A172 (cell line): ENCODE data around the gene FRMD4A. TPM values are rescaled to one million over a fixed set of nuclear protein-coding genes. Genes with fewer than 3 reads are reported as not detected.
A peak's percentile ranks its signal among the peaks of the same experiment; 100 is the strongest.
"Not testable (repeated sequence)": the region's sequence is repeated elsewhere in the genome, so short reads cannot be mapped to it uniquely, and the experiment has no call there.

Experiments used
- DNase-seq: peaks from one replicate; pipeline ENCODE4 v3.0.0-alpha.2; 2015; ENCODE audit warnings: low spot score
- total RNA-seq: library from RNA; depleted of rRNA; stranded (reverse); fragments of >200 nt; shearing (Covaris generic); gene quantifications from 2 replicates; pipeline ENCODE4 v1.2.3, GENCODE V29; 2014

Gene FRMD4A
- total RNA-seq, 1 experiment from 2014 or later = 24.1 TPM

- peak; percentile 91 for DNase-seq
Measured at GRCh38 chr10:13987446-13987845, 343.3 kb downstream of the FRMD4A start.

- DNase-seq = peak; percentile 98
Measured at GRCh38 chr10:13984647-13985155, 346.0 kb downstream of the FRMD4A start.

- DNase-seq = no peak
Measured at GRCh38 chr10:13983035-13983434, 347.7 kb downstream of the FRMD4A start.

- no peak for DNase-seq
Measured at GRCh38 chr10:13978533-13979115, 352.1 kb downstream of the FRMD4A start.

- DNase-seq = no peak
Measured at GRCh38 chr10:13977861-13978532, 352.7 kb downstream of the FRMD4A start.

GRCh38 chr10:13973742-13974141 lies 357.0 kb downstream of the FRMD4A start:
- DNase-seq = no peak

- DNase-seq = no peak
Measured at GRCh38 chr10:13972609-13973008, 358.1 kb downstream of the FRMD4A start.

- DNase-seq = peak; percentile 54
Measured at GRCh38 chr10:13971601-13972475, 358.9 kb downstream of the FRMD4A start.

- DNase-seq = no peak
Measured at GRCh38 chr10:13970957-13971353, 359.8 kb downstream of the FRMD4A start.

GRCh38 chr10:13970236-13970956 lies 360.3 kb downstream of the FRMD4A start:
- DNase-seq = no peak

- DNase-seq = no peak
Measured at GRCh38 chr10:13969792-13970140, 361.0 kb downstream of the FRMD4A start.

GRCh38 chr10:13969118-13969791 lies 361.5 kb downstream of the FRMD4A start:
- DNase-seq = peak; percentile 71

- DNase-seq = no peak
Measured at GRCh38 chr10:13961853-13962252, 368.9 kb downstream of the FRMD4A start.

GRCh38 chr10:13961097-13961496 lies 369.6 kb downstream of the FRMD4A start:
- DNase-seq = peak; percentile 95

GRCh38 chr10:13960603-13961002 lies 370.1 kb downstream of the FRMD4A start:
- peak; percentile 32 for DNase-seq

GRCh38 chr10:13959443-13960359 lies 371.0 kb downstream of the FRMD4A start:
- DNase-seq = no peak

GRCh38 chr10:13957856-13958255 lies 372.9 kb downstream of the FRMD4A start:
- no peak for DNase-seq

- DNase-seq = no peak
Measured at GRCh38 chr10:13956826-13957225, 373.9 kb downstream of the FRMD4A start.

GRCh38 chr10:13955409-13956068 lies 375.2 kb downstream of the FRMD4A start:
- no peak for DNase-seq

GRCh38 chr10:13954195-13954594 lies 376.5 kb downstream of the FRMD4A start:
- DNase-seq = not testable (repeated sequence)
